ENCODE data around the gene PACRG. TPM values are rescaled to one million over a fixed set of nuclear protein-coding genes. Genes with fewer than 3 reads are reported as not detected.
"Not testable (repeated sequence)": the region's sequence is repeated elsewhere in the genome, so short reads cannot be mapped to it uniquely, and the experiment has no call there.

The PACRG gene
- total RNA-seq, 1 experiment from 2014 or later, result 0.44 TPM

DNA sequence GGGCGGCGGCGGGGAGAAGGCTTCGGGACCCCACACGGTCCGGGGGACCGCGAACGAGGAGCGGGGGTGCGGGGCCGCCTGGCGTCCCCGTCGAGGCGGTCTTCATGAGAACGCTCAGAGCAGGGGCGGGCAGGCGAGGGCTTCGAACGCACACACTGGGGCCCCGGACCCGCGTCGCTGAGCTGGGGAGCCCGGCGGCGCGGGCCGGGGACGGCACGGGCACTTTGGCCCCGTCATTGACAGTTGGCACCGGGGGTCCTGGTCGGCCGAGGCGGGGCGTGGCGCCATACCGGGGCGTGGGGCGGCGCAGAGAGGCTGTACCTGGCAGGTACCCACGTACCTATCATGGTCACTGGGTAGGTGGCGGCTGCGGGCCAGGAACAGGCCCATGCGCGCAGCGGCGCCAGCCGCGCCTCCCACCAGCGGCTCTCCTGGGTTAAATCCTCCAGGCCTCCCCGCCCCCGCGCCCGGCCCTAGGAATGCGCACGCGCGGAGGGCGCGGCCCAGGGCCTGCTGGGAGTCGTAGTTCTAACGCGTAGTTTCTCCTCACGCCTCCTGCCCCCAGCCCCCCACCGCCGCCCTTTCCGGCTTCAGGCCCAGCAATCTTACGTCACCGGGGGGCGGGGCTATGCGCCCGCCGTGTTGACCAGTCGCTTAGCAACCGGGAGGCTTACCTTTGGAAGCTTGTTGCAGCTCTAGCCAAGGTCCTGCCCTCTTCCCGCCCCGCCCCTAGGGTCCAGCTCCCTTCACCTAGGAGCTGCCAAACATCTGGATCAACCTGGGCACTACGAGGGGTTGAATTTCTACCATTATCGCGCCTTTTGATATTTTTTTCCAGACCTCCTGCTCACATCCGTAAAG lies at the start of gene PACRG, which contains the start of gene PRKN (continued):
- TF ChIP-seq, protein P1, sequence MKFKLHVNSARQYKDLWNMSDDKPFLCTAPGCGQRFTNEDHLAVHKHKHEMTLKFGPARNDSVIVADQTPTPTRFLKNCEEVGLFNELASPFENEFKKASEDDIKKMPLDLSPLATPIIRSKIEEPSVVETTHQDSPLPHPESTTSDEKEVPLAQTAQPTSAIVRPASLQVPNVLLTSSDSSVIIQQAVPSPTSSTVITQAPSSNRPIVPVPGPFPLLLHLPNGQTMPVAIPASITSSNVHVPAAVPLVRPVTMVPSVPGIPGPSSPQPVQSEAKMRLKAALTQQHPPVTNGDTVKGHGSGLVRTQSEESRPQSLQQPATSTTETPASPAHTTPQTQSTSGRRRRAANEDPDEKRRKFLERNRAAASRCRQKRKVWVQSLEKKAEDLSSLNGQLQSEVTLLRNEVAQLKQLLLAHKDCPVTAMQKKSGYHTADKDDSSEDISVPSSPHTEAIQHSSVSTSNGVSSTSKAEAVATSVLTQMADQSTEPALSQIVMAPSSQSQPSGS (CRISPR knock-in tag; IDR thresholded peaks at IDR 0.05; ENCODE audit: borderline replicate concordance, low read depth), result no peak
- TF ChIP-seq FOXJ3 (CRISPR knock-in tag; IDR thresholded peaks at IDR 0.05; ENCODE audit: borderline replicate concordance) (no peak), ESRRA (CRISPR knock-in tag; IDR thresholded peaks at IDR 0.05; ENCODE audit: borderline replicate concordance) (no peak), ZNF416 (CRISPR knock-in tag; IDR thresholded peaks at IDR 0.05) (no peak), JAZF1 (CRISPR knock-in tag; IDR thresholded peaks at IDR 0.05) (no peak), TCF7 (CRISPR knock-in tag; IDR thresholded peaks at IDR 0.05; ENCODE audit: low read depth) (no peak), CBFB (CRISPR knock-in tag; IDR thresholded peaks at IDR 0.05; ENCODE audit: low read depth) (no peak), SOX15 (CRISPR knock-in tag; IDR thresholded peaks at IDR 0.05) (no peak)
- TF ChIP-seq, protein P2, sequence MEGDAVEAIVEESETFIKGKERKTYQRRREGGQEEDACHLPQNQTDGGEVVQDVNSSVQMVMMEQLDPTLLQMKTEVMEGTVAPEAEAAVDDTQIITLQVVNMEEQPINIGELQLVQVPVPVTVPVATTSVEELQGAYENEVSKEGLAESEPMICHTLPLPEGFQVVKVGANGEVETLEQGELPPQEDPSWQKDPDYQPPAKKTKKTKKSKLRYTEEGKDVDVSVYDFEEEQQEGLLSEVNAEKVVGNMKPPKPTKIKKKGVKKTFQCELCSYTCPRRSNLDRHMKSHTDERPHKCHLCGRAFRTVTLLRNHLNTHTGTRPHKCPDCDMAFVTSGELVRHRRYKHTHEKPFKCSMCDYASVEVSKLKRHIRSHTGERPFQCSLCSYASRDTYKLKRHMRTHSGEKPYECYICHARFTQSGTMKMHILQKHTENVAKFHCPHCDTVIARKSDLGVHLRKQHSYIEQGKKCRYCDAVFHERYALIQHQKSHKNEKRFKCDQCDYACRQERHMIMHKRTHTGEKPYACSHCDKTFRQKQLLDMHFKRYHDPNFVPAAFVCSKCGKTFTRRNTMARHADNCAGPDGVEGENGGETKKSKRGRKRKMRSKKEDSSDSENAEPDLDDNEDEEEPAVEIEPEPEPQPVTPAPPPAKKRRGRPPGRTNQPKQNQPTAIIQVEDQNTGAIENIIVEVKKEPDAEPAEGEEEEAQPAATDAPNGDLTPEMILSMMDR (IDR thresholded peaks at IDR 0.05), result no peak
- TF ChIP-seq, protein P3, sequence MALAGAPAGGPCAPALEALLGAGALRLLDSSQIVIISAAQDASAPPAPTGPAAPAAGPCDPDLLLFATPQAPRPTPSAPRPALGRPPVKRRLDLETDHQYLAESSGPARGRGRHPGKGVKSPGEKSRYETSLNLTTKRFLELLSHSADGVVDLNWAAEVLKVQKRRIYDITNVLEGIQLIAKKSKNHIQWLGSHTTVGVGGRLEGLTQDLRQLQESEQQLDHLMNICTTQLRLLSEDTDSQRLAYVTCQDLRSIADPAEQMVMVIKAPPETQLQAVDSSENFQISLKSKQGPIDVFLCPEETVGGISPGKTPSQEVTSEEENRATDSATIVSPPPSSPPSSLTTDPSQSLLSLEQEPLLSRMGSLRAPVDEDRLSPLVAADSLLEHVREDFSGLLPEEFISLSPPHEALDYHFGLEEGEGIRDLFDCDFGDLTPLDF (CRISPR knock-in tag; IDR thresholded peaks at IDR 0.05), result no peak
- TF ChIP-seq, protein P4, sequence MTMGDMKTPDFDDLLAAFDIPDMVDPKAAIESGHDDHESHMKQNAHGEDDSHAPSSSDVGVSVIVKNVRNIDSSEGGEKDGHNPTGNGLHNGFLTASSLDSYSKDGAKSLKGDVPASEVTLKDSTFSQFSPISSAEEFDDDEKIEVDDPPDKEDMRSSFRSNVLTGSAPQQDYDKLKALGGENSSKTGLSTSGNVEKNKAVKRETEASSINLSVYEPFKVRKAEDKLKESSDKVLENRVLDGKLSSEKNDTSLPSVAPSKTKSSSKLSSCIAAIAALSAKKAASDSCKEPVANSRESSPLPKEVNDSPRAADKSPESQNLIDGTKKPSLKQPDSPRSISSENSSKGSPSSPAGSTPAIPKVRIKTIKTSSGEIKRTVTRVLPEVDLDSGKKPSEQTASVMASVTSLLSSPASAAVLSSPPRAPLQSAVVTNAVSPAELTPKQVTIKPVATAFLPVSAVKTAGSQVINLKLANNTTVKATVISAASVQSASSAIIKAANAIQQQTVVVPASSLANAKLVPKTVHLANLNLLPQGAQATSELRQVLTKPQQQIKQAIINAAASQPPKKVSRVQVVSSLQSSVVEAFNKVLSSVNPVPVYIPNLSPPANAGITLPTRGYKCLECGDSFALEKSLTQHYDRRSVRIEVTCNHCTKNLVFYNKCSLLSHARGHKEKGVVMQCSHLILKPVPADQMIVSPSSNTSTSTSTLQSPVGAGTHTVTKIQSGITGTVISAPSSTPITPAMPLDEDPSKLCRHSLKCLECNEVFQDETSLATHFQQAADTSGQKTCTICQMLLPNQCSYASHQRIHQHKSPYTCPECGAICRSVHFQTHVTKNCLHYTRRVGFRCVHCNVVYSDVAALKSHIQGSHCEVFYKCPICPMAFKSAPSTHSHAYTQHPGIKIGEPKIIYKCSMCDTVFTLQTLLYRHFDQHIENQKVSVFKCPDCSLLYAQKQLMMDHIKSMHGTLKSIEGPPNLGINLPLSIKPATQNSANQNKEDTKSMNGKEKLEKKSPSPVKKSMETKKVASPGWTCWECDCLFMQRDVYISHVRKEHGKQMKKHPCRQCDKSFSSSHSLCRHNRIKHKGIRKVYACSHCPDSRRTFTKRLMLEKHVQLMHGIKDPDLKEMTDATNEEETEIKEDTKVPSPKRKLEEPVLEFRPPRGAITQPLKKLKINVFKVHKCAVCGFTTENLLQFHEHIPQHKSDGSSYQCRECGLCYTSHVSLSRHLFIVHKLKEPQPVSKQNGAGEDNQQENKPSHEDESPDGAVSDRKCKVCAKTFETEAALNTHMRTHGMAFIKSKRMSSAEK (CRISPR knock-in tag; IDR thresholded peaks at IDR 0.05; ENCODE audit: borderline replicate concordance), result no peak

DNA sequence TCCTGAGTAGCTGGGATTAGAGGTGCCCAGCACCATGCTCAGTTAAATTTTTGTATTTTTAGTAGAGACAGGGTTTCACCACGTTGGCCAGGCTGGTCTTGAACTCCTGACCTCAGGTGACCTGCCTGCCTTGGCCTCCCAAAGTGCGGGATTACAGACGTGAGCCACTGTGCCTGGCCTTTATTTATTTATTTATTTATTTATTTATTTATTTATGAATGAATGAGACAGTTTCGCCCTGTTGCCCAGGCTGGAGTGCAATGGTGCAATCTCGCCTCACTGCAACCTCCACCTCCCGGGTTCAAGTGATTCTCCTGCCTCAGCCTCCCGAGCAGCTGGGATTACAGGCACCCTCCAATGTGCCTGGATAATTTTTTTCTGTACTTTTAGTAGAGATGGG lies 48.9 kb upstream of the PACRG start:
- POLR2A ChIA-PET; DNase-seq (ENCODE audit: low spot score); H3K4me3 Mint-ChIP-seq; H3K36me3 Mint-ChIP-seq; CTCF ChIA-PET; H3K27me3 Mint-ChIP-seq (ENCODE audit: low read depth); H3K4me1 Mint-ChIP-seq; ATAC-seq; H3K27ac Mint-ChIP-seq; H3K9me3 Mint-ChIP-seq: not testable (repeated sequence)

DNA sequence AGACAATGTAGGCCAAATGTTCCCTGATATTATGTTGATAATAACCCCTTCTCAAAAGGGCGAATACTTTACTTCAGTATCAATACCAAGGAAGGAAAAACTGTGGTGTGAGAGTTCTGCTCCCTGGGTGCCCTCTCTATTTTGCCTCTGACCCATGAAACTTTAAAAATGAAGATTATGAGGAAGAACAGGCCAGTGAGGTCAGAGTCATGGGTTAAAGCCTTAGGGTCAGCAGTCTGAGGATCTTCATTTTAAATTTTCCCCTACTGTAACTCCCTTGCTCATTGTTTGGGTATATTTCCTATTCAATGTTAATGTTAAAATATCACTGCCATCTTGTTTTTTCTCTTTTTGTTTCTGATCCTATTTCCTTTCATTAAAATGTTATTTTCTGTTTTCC lies 48.1 kb upstream of the PACRG start:
- no peak for ATAC-seq
- POLR2A ChIA-PET, result no interaction called here
- Mint-ChIP-seq H3K4me3 (no peak overlapping the region), H3K27me3 (ENCODE audit: low read depth) (no peaks in the 10 kb centered on the region), H3K27ac (no peak overlapping the region), H3K4me1 (no peaks in the 10 kb centered on the region), H3K9me3 (peaks cover 6% of the 10 kb centered on the region), H3K36me3 (peaks cover 3% of the 10 kb centered on the region; the same call in 1 of the 2 replicates)
- CTCF ChIA-PET, result no interaction called here
- DNase-seq (ENCODE audit: low spot score), result no peak
- TF ChIP-seq SMAD3 (CRISPR knock-in tag; IDR thresholded peaks at IDR 0.05; ENCODE audit: borderline replicate concordance), result no peak
- TF ChIP-seq CREM (CRISPR knock-in tag; IDR thresholded peaks at IDR 0.05), result no peak
- TF ChIP-seq ZNF671 (CRISPR knock-in tag; IDR thresholded peaks at IDR 0.05), result no peak
- TF ChIP-seq ZNF232 (CRISPR knock-in tag; IDR thresholded peaks at IDR 0.05), result no peak
- no peak for TF ChIP-seq ATF1 (CRISPR knock-in tag; IDR thresholded peaks at IDR 0.05)
- TF ChIP-seq, protein P5, sequence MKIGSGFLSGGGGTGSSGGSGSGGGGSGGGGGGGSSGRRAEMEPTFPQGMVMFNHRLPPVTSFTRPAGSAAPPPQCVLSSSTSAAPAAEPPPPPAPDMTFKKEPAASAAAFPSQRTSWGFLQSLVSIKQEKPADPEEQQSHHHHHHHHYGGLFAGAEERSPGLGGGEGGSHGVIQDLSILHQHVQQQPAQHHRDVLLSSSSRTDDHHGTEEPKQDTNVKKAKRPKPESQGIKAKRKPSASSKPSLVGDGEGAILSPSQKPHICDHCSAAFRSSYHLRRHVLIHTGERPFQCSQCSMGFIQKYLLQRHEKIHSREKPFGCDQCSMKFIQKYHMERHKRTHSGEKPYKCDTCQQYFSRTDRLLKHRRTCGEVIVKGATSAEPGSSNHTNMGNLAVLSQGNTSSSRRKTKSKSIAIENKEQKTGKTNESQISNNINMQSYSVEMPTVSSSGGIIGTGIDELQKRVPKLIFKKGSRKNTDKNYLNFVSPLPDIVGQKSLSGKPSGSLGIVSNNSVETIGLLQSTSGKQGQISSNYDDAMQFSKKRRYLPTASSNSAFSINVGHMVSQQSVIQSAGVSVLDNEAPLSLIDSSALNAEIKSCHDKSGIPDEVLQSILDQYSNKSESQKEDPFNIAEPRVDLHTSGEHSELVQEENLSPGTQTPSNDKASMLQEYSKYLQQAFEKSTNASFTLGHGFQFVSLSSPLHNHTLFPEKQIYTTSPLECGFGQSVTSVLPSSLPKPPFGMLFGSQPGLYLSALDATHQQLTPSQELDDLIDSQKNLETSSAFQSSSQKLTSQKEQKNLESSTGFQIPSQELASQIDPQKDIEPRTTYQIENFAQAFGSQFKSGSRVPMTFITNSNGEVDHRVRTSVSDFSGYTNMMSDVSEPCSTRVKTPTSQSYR (CRISPR knock-in tag; IDR thresholded peaks at IDR 0.05), result no peak
